HG03108 (cell line): ENCODE data around the gene C22orf15.
A peak's percentile ranks its signal among the peaks of the same experiment; 100 is the strongest.

Experiments
- ATAC-seq: cut with Tn5 transposase; IDR thresholded peaks from one replicate; pipeline ENCODE4 v1.9.1; 2021; ENCODE audit warnings: moderate library complexity; ENCODE audit not compliant: unreplicated experiment

The C22orf15 gene

DNA sequence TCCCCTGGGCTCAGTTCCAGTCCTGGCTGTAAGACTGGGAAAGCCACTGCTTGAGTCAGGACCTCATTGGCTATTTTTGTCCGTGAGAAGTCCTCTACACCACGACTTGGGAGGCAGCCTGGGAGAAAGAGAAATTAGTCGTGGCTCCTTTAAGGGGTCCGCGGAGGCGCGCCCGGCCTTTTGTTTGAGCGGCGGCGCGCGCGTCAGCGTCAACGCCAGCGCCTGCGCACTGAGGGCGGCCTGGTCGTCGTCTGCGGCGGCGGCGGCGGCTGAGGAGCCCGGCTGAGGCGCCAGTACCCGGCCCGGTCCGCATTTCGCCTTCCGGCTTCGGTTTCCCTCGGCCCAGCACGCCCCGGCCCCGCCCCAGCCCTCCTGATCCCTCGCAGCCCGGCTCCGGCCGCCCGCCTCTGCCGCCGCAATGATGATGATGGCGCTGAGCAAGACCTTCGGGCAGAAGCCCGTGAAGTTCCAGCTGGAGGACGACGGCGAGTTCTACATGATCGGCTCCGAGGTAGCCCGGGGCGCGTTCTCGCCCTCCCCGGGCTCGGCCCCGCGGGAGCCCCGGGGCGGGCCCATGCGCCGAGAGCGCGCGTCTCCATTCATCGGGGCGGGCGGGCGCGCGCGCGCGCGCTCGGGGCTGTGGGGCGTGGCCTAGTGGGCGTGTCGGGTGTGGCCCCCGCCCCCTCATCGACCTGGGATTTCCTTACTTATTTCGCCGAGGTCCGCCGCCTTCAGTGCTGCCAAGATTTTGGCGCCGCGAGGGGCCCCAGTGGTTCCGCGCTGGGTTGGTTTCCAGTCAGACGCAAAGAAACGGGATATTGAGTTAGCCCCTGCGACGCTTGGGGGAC, 24.2 kb downstream of the C22orf15 start, which contains the start of gene SMARCB1:
Gene SMARCB1 (plus strand): TSS at position 215 of the 848 bp plus-strand sequence. CDS start 204 bp downstream, at position 419.
- peak; percentile 59 for ATAC-seq

DNA sequence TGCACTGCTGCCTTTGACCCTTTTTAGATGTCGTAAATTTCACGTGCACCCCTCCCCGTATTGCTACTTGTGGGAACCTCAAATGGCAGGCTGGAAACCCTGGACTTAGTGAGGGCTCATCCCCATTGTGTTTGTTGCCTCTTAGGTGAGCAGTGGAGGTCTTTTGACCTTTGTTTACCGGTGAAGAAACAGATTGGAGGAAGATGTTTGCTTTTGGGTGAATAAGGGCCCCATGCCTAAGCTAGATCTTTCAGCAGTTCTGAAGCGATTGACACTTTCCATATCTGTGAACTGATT, 24.8 kb downstream of the C22orf15 start:
- no peak for ATAC-seq

DNA sequence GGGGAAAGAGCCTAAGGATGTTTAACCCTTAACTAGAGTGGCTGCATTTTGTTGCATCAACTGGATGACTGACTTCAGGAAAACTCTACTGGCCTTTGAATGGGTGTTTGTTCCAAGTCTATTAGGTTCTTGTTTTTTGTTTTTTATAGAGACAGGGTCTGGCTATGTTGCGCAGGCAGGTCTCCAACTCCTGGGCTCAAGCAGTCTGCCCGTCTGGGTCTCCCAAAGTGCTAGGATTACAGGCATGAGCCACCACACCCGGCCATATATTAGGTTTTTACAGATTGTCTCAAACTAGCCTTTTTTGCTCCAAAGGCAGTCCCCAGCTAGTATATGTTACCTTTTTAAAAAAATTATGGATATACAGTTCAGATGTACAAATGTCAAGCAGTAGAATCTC, 25.1 kb downstream of the C22orf15 start:
- ATAC-seq: no peak

DNA sequence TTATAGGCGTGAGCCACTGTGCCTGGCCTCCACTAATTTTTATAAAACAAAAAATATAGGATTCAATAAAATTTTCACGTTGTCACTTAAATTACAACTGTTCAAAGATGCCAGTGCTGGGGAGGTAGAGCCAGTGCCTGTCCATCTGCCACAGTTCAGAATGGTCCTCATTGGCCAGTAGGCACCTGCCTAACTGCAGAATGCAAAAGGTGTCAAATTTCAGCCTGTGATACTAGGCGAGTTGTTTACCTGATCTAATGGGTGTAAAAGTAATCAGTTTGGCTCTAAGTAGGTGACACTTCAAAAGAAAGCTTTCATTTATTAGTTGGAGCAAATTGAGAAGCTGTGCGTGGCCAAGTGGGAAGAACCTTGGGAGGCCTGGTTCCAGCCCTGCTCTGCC, 26.3 kb downstream of the C22orf15 start:
- no peak for ATAC-seq

DNA sequence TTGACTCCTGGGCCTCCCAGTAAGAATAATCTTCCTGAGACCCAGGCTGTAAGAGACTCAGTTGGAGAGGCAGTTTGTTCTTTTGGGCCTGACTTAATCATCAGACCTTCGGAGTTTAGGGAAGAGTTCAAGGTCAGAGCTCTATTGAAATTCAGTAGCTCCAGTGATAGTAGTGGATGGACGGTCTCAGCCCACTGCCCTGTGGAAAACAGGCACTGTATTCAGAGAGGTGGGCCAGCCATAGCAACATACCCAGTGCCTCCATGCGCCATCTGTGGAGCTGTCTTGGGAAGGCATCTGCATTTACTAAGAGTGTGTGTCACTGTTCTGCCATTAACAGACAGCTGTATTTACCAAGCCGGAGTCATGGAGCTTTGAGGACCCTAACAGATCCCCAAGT, 26.8 kb downstream of the C22orf15 start:
- no peak for ATAC-seq

DNA sequence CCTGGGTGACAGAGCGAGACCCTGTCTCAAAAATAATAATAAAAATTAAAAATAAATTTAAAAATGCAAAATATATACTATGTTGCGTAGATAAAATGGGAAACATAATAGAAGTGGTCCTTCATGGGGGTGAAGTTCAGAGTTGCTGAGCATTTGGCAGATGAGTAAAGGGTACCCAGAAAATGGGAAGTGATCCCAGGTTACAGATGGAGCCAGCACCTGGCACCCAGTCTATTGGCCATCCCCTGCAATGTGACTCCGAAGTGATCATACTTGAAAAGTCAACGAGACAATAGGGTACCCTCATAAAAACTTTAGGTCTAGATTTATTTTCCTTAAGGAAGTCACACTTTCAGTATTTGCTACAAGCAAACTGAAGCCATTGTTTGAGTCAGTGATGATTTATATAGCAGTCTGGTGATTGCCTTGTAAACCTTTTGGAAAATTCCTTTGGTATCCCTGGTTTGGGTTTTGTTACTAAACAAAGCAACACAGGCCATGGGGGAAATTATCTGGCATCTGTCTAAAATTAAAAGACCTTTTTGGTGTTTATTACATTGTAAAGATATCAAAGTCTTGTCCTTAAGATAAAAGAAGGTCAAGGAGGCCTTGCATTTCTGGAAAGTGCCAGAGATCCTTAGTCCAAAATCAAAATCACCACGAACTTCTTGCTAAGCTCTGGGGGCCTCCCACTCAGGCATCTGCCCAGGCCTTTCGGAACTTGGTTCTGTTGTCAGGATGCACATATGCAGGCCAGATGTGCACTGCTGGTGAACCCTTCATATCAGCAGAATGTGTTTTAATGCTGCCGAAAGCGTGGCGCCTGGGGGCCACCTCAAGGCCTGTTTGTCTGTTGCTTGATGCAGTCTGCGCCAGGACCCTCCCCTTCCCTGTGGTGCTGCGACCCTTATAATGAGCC, 28.3 kb downstream of the C22orf15 start:
- ATAC-seq: no peak

DNA sequence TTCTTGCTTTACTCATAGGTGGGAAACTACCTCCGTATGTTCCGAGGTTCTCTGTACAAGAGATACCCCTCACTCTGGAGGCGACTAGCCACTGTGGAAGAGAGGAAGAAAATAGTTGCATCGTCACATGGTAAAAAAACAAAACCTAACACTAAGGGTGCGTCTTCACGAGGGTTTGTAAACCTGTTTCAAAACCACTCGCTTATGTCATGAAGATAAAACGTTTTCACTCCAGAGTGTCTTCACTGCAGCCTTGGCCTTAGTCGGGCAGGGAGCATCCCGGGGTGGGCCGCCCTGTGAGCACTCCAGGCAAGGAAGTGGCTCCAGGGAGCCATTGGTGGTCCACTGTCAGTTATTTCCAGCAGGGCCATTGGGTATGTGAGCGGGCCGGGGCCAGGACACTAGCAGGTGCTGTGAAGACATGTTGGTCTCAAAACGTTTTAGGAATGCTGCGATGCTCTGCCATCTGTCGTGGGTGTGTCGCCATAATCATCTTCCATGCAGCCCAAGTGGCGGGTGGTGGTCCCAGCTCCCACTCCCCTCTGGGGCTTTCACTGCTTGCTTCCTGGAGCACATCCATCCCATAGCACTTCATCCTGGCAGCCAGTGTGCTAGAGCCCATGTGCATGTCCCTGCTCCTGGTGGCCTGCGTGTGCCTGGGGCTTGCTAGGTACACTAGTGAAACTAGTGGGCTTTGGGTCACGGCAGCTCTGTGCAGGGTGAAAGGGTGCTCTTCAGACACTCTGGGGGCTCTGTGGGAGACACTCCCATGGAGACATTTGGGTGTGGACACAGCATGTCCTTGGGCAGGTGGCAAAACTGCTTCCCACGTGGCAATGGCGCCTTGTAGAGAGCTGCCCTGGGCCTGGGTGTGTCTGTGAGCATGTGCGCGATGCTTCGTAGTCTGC, 29.2 kb downstream of the C22orf15 start:
- ATAC-seq: no peak

DNA sequence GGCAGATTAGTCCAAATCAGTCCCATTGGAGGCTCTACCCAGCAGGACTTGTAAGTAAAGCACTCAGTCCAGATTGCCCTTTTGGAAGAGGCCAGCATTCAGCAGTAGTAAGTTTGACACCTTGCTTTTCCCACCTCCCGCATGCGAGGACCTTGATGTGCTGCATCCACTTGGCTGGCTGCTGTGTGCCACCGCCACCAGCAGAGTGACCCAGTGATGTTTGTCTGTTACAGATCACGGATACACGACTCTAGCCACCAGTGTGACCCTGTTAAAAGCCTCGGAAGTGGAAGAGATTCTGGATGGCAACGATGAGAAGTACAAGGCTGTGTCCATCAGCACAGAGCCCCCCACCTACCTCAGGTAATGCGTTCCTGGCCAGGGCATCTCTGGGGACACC, 30.5 kb downstream of the C22orf15 start:
- no peak for ATAC-seq

DNA sequence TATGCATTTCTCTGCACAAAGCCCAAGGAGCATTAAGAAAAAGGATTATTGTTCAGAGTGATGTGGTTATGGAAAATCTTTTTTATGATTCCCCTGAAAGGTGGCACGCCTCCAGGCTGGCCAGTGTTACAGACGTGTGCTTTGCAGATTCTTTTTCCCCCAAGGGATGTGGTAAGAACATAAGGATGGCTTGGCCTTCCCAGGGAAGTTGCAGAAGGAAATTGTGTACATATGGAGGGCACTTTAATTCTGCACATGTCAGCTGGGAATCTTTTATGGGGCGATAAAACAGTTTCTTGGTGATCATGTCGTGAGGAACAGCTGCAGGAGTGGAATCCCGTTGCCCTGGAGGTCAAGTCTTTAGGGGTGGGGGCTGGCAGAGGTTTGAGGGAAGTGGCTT, 33.7 kb downstream of the C22orf15 start:
- no peak for ATAC-seq

DNA sequence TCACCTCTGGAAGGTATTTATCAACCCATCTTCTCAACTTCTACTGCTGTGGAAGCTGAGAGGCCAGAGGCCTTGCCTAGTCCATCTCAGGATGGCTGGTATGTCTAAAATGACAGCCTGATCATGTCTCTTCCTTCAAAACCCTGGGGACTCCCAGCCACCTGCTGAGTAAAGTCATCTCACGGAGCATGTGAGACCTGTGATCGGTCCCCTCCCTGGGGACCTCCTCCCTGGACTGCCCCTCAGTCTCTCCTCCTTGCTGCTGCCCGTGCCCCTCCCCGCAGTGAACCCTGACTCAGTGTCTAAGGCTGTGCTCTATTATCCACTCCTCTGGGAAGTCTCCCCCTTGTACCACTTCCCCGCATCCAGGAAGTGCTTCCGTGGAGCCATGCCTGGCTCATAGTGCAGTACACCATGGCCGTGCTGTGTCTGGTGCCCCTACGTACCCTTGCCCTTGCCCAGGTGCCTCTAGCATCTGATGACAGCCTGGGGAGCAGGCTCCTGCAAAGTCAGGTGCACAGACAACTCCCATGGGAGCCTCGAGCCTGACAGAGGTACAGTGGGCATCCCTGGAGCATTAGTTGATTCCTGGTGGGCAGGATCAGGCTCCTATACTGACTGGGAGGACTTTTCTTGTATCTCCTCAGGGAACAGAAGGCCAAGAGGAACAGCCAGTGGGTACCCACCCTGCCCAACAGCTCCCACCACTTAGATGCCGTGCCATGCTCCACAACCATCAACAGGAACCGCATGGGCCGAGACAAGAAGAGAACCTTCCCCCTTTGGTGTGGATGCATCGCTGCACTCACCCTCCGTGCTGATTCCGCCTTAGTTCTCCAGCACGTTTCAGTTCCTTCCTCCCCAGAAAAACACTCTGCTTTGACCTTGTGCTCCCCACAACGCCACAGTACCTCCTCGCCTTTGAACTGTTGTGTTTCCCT, 37.8 kb downstream of the C22orf15 start:
- peak; percentile 73 for ATAC-seq

DNA sequence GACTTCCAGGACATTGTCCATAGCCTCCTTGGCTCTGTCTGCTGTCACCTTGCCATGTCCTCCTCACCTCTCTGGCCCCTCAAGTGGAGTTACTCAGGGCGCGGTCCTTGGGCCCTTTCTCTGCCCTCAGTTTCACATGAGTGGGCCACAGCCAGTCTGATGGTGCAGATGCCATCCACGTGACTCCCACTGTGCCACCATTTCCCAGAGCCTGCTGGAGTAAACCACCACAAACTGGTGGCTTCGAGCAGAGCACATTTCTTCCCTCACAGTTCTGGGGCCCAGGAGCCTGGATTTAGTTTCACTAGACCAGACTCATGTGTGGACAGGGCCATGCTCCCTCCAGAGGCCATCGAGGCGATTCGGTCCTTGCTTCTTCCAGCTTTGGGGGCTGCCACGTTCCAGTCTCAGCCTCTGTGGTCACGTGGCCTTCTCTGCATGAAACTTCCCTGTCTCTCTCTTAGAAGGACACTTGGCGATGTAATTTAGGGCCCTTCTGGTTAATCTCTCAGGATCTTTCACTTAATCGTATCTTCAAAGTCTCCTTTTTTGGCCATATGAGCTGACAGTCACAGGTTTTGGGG, 38.5 kb downstream of the C22orf15 start:
- ATAC-seq: no peak

DNA sequence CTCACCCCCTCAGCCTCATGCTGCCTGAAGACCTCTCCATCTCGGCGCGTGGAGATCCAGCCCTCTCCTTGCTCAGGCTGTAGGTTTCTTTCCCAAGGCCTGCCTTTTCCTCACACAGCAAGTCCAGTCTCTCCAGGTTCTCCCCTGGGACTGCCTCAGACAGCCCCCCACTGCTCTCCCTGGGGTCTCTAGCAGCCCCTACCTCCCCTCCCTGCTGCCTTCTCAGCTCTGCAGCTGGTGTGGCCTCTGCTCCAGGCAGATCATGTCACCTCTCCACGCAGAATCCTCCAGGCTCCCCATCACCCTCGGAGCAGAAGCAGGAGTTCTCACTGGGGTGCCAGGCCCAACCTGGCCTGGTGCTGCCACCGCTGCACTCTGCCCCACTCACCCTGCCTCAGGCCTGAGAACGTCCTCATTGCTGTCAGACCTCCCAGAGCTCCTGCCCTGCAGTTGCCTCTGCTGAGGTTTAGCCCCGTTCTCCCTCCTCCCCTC, 39.1 kb downstream of the C22orf15 start:
- ATAC-seq: no peak

DNA sequence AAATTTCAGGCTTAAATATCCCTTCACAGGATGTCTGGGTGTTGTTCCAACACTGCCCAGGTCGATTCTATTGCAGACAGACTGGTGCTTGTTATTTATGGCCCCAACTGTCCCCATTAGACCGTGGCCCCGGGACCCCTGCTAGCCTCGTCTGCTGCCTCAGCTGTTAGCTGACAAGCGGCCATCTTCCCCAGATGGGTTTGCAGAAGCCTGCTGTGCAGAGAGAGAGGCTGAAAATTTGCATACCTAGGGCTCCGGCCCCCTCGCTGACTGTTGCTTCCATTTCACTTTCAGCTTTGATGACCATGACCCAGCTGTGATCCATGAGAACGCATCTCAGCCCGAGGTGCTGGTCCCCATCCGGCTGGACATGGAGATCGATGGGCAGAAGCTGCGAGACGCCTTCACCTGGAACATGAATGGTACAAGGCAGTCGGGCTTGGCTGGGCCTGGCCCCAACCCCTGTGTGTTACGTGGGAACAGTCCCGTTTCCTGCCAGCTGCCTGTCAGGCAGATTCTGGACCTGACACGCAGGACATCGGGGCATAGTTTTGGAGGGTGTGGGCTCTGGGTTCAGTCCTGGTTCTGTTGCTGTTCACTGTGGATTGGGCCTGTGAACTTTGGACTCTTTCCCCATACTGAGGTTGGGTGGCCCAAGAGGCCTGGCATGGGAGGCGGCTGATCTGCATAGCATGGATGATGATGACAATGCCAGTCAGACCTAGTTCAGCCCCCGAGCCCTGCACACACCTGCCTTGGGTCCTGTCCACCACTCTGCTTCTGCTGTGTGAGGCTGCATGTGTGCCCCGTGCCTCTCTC, 40.4 kb downstream of the C22orf15 start:
- no peak for ATAC-seq

DNA sequence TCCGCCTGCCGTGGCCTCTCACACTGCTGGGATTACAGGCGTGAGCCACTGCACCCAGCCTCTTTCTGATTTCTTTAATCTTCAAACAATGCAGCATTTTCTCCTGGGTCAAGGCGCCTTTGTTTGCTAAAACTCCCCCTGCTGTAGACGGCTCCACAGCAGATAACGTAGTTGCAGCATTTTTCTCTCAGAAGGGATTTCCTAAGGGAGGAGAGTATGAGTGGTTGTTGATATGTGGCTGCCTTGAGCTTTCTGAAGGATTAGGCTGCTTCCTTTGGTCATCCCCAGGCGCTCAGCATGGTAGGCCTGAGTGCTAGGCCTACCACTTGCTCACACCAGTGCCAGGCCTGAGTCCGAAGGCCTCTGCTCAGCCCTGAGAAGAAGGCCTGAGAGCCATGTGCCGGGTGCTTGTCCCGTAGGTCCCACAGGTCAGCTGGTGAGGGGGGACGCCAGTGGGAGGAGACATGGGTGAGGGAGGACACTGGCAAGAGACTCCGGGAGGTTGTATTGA, 42.0 kb downstream of the C22orf15 start:
- ATAC-seq: no peak

DNA sequence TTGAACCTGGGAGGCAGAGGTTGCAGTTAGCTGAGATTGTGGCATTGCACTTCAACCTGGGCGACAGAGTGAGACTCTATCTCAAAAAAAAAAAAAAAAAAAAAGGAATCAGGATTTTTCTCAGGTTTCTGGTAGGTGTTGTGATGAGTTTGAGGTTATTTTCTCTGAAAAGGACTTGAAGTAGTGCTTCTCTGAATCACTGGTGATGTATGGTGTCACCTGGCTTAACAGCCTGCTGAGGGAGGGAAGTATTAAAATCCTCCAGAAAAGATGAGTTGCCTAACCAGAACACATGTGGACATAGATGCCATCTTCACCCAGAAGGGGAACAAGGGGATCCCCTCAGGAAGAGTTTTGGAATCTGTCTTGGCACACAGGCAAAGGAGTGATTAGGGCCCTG, 44.0 kb downstream of the C22orf15 start:
- no peak for ATAC-seq

DNA sequence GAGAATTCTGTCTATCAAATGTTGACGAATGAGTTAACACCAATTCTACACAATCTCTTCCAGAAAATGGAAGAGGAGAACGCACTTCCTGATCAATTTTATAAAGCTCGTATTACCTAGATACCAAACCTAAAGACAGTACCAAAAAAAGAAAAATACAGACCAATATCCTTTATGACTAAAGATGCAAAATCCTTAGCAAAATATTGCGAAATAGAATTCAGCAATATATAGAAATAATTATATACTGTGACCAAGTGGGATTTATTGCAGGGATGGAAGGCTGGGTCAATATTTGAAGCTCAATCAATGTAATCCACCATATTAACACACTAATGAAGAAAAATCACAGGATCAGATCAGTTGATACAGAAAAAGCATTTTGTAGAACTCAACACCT, 49.6 kb downstream of the C22orf15 start:
- ATAC-seq: no peak
